Osteoblast (primary cell): ENCODE measurements around the gene CHKA. TPM values are rescaled to one million over a fixed set of nuclear protein-coding genes. Genes with fewer than 3 reads are reported as not detected.
A peak's percentile ranks its signal among the peaks of the same experiment; 100 is the strongest.

Source experiments
- DNase-seq: peaks from one replicate; pipeline ENCODE4 v3.0.0; 2011; ENCODE audit warnings: low spot score, mixed read lengths; ENCODE audit not compliant: insufficient read length; ENCODE audit errors: missing footprints
- H2AFZ ChIP-seq: 2 replicates; pipeline ENCODE4 v1.6.0; 2011; ENCODE audit warnings: mild to moderate bottlenecking, low read length
- H3K27ac ChIP-seq: 2 replicates; pipeline ENCODE4 v1.5.1; 2011; ENCODE audit warnings: mild to moderate bottlenecking, low read depth, low read length, moderate library complexity
- H3K27me3 ChIP-seq: 2 replicates; pipeline ENCODE4 v1.6.0; 2012; ENCODE audit warnings: mild to moderate bottlenecking, control low read depth, inconsistent platforms, low read length, moderate library complexity; ENCODE audit not compliant: insufficient read depth
- H3K36me3 ChIP-seq: 2 replicates; pipeline ENCODE4 v1.5.1; 2011; ENCODE audit warnings: mild to moderate bottlenecking, low read length, control low read depth, moderate library complexity; ENCODE audit not compliant: insufficient read depth
- H3K4me1 ChIP-seq: 2 replicates; pipeline ENCODE4 v1.5.1; 2011; ENCODE audit warnings: mild to moderate bottlenecking, low read length, control low read depth, moderate library complexity; ENCODE audit not compliant: insufficient read depth
- H3K4me2 ChIP-seq: 2 replicates; pipeline ENCODE4 v1.6.0; 2011; ENCODE audit warnings: mild to moderate bottlenecking, low read length; ENCODE audit not compliant: insufficient read depth
- H3K4me3 ChIP-seq: fragments of 200-600 bp; sonication (generic); 3 replicates; pipeline ENCODE4 v1.5.1; 2012; ENCODE audit warnings: mild to moderate bottlenecking, low read length, inconsistent platforms; ENCODE audit not compliant: insufficient read depth
- H3K79me2 ChIP-seq: 2 replicates; pipeline ENCODE4 v1.6.0; 2012; ENCODE audit warnings: mild to moderate bottlenecking, low read length, control low read depth, inconsistent platforms; ENCODE audit not compliant: insufficient read depth
- H3K9me3 ChIP-seq: 2 replicates; pipeline ENCODE4 v1.5.1; 2011; ENCODE audit warnings: low read depth, low read length, control low read depth
- H4K20me1 ChIP-seq: 2 replicates; pipeline ENCODE4 v1.6.0; 2012; ENCODE audit warnings: mild to moderate bottlenecking, low read length, control low read depth; ENCODE audit not compliant: insufficient read depth
- CTCF ChIP-seq: IDR thresholded peaks from 2 replicates; pipeline ENCODE4 v1.5.1; 2011; ENCODE audit warnings: mild to moderate bottlenecking, low read depth, low read length, moderate library complexity; ENCODE audit errors: extremely low read depth
- total RNA-seq: library from RNA; depleted of rRNA; stranded (reverse); fragments of >200 nt; gene quantifications from 2 replicates; pipeline ENCODE4 v1.2.3, GENCODE V29; 2012

Gene CHKA
- total RNA-seq, 1 donor: 29.0 TPM

- no peak overlapping the region for H3K4me3 ChIP-seq
- H3K9me3 ChIP-seq: no peaks in the 10 kb centered on the region
- no peaks in the 10 kb centered on the region for H3K27me3 ChIP-seq
- H2AFZ ChIP-seq: no peak overlapping the region
- peak; percentile 8 for DNase-seq
- peaks cover 62% of the 10 kb centered on the region for H3K79me2 ChIP-seq
- H4K20me1 ChIP-seq: peaks cover 10% of the 10 kb centered on the region
- no peak overlapping the region for H3K27ac ChIP-seq
- no peaks in the 10 kb centered on the region for H3K36me3 ChIP-seq
- peaks cover 34% of the 10 kb centered on the region for H3K4me1 ChIP-seq
- no peak for TF ChIP-seq CTCF
- H3K4me2 ChIP-seq: no peak overlapping the region
Measured at GRCh38 chr11:68116974-68117373, 4.2 kb downstream of the CHKA start.

- Histone ChIP-seq H3K27ac (no peak overlapping the region), H3K36me3 (no peaks in the 10 kb centered on the region), H3K79me2 (peaks cover 65% of the 10 kb centered on the region), H3K9me3 (no peaks in the 10 kb centered on the region), H3K27me3 (no peaks in the 10 kb centered on the region), H2AFZ (no peak overlapping the region), H3K4me1 (peaks cover 29% of the 10 kb centered on the region), H3K4me2 (no peak overlapping the region), H3K4me3 (no peak overlapping the region), H4K20me1 (peaks cover 10% of the 10 kb centered on the region)
- no peak for TF ChIP-seq CTCF
- no peak for DNase-seq
Measured at GRCh38 chr11:68116126-68116525, 5.1 kb downstream of the CHKA start.

GRCh38 chr11:68115285-68115684 is 5.9 kb downstream of the CHKA start:
- H3K27ac ChIP-seq: no peak overlapping the region
- DNase-seq: no peak
- peaks cover 67% of the 10 kb centered on the region for H3K79me2 ChIP-seq
- no peak overlapping the region for H3K4me2 ChIP-seq
- no peaks in the 10 kb centered on the region for H3K36me3 ChIP-seq
- peaks cover 27% of the 10 kb centered on the region for H3K4me1 ChIP-seq
- peaks cover 10% of the 10 kb centered on the region for H4K20me1 ChIP-seq
- no peak for TF ChIP-seq CTCF
- no peak overlapping the region for H3K4me3 ChIP-seq
- no peaks in the 10 kb centered on the region for H3K27me3 ChIP-seq
- H3K9me3 ChIP-seq: no peaks in the 10 kb centered on the region
- no peak overlapping the region for H2AFZ ChIP-seq

- no peaks in the 10 kb centered on the region for H3K9me3 ChIP-seq
- peak; percentile 49 for DNase-seq
Measured at GRCh38 chr11:68113986-68114385, 7.2 kb downstream of the CHKA start.

More at GRCh38 chr11:68113986-68114385, 7.2 kb downstream of the CHKA start:
- peaks cover 63% of the 10 kb centered on the region for H3K79me2 ChIP-seq
- H3K36me3 ChIP-seq: no peaks in the 10 kb centered on the region
- peak overlapping the region; percentile 56 for H2AFZ ChIP-seq
- no peak overlapping the region for H3K4me3 ChIP-seq
- H3K27ac ChIP-seq: no peak overlapping the region
- peak overlapping the region; percentile 53 for H3K4me2 ChIP-seq
- H4K20me1 ChIP-seq: peaks cover 6% of the 10 kb centered on the region
- peaks cover 17% of the 10 kb centered on the region for H3K4me1 ChIP-seq
- peak; percentile 35 for TF ChIP-seq CTCF
- no peaks in the 10 kb centered on the region for H3K27me3 ChIP-seq
